ENCODE data around the gene BOC.

BOC gene

GRCh38 chr3:113223475-113224281 lies 12.3 kb downstream of the BOC start:
- DNase-seq: no peak

- no peak for DNase-seq
Observed at GRCh38 chr3:113225286-113225685, 13.9 kb downstream of the BOC start.

GRCh38 chr3:113226491-113226890 lies 15.1 kb downstream of the BOC start:
- no peak for DNase-seq

- no peak for DNase-seq
Observed at GRCh38 chr3:113227146-113227545, 15.8 kb downstream of the BOC start.

GRCh38 chr3:113228498-113229286 lies 17.3 kb downstream of the BOC start:
- no peak for DNase-seq

GRCh38 chr3:113231391-113231790 lies 20.0 kb downstream of the BOC start:
- DNase-seq: no peak

GRCh38 chr3:113231827-113232253 lies 20.5 kb downstream of the BOC start:
- DNase-seq: no peak

GRCh38 chr3:113232342-113232741 lies 21.0 kb downstream of the BOC start:
- no peak for DNase-seq

- no peak for DNase-seq
Observed at GRCh38 chr3:113233497-113233896, 22.1 kb downstream of the BOC start.

- no peak for DNase-seq
Observed at GRCh38 chr3:113234028-113234427, 22.7 kb downstream of the BOC start.

- no peak for DNase-seq
Observed at GRCh38 chr3:113234688-113235260, 23.4 kb downstream of the BOC start.

- no peak for DNase-seq
Observed at GRCh38 chr3:113238503-113238902, 27.1 kb downstream of the BOC start.

GRCh38 chr3:113240841-113241240 lies 29.5 kb downstream of the BOC start:
- no peak for DNase-seq

GRCh38 chr3:113241292-113242095 lies 30.1 kb downstream of the BOC start:
- peak; percentile 75 for DNase-seq

- DNase-seq: peak; percentile 57
Observed at GRCh38 chr3:113242096-113242581, 30.8 kb downstream of the BOC start.

- DNase-seq: no peak
Observed at GRCh38 chr3:113243071-113243470, 31.7 kb downstream of the BOC start.

- no peak for DNase-seq
Observed at GRCh38 chr3:113243846-113244245, 32.5 kb downstream of the BOC start.

GRCh38 chr3:113245761-113246161 lies 34.4 kb downstream of the BOC start:
- DNase-seq: no peak

GRCh38 chr3:113247068-113247467 lies 35.7 kb downstream of the BOC start:
- no peak for DNase-seq

GRCh38 chr3:113247675-113248458 lies 36.5 kb downstream of the BOC start:
- no peak for DNase-seq

GRCh38 chr3:113249111-113249510 lies 37.8 kb downstream of the BOC start:
- no peak for DNase-seq
